ENCODE data around the gene ZG16.

ZG16 gene

DNA sequence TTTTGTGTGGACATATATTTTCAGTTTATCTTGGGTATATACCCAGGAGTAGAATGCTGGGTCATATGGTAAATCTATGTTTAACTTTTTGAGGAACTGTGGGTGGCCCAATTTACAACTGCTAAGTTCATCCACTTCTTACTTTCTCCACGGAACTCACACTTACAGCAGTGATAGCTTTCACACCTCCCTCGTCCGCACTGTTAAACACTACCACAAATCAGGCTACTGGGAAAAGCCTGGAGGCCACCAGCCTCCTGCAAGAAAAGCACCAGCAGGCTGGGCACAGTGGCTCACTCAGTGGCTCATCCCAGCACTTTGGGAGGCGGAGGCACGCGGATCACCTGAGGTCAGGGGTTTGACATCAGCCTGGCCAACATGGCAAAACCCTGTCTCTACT lies 14.7 kb upstream of the ZG16 start:
- Histone ChIP-seq H3K9me3 (ENCODE audit: insufficient read depth, low read length, severe bottlenecking) (no peaks in the 10 kb centered on the region), H2AFZ (ENCODE audit: low read depth, low read length) (no peak overlapping the region), H3K36me3 (ENCODE audit: insufficient read depth, low read length) (no peaks in the 10 kb centered on the region), H3K9ac (ENCODE audit: low read depth, low read length) (no peak overlapping the region), H3K4me2 (ENCODE audit: insufficient read depth, low read length) (no peak overlapping the region), H3K4me1 (ENCODE audit: insufficient read depth, low read length) (no peaks in the 10 kb centered on the region), H3K27ac (ENCODE audit: low read length) (no peak overlapping the region), H3K79me2 (ENCODE audit: insufficient read depth, low read length) (no peaks in the 10 kb centered on the region), H3K27me3 (ENCODE audit: insufficient read depth, low read length, poor library complexity) (no peaks in the 10 kb centered on the region), H4K20me1 (ENCODE audit: insufficient read depth, low read length) (no peaks in the 10 kb centered on the region), H3K4me3 (ENCODE audit: low read depth in 1 of 2, low read length in 2 of 2) (no peak overlapping the region)
- DNase-seq: no peak
- ATAC-seq (ENCODE audit: insufficient read depth, low read depth): no peak
- no peak for TF ChIP-seq EZH2 (IDR thresholded peaks at IDR 0.05; ENCODE audit: borderline replicate concordance, low read depth, low read length, severe bottlenecking)
- TF ChIP-seq CTCF (IDR thresholded peaks at IDR 0.05; ENCODE audit: borderline replicate concordance, extremely low read depth, low read length, poor library complexity, severe bottlenecking): no peak

- DNase-seq (no peak), ATAC-seq (ENCODE audit: insufficient read depth, low read depth) (no peak)
- no peaks in the 10 kb centered on the region for H3K27me3 ChIP-seq (ENCODE audit: insufficient read depth, low read length, poor library complexity)
- no peaks in the 10 kb centered on the region for H3K36me3 ChIP-seq (ENCODE audit: insufficient read depth, low read length)
- no peak overlapping the region for H2AFZ ChIP-seq (ENCODE audit: low read depth, low read length)
- no peak overlapping the region for H3K27ac ChIP-seq (ENCODE audit: low read length)
- no peak overlapping the region for H3K4me3 ChIP-seq (ENCODE audit: low read depth in 1 of 2, low read length in 2 of 2)
- no peaks in the 10 kb centered on the region for H4K20me1 ChIP-seq (ENCODE audit: insufficient read depth, low read length)
- no peak overlapping the region for H3K4me2 ChIP-seq (ENCODE audit: insufficient read depth, low read length)
- TF ChIP-seq EZH2 (IDR thresholded peaks at IDR 0.05; ENCODE audit: borderline replicate concordance, low read depth, low read length, severe bottlenecking) (no peak), CTCF (IDR thresholded peaks at IDR 0.05; ENCODE audit: borderline replicate concordance, extremely low read depth, low read length, poor library complexity, severe bottlenecking) (no peak)
- H3K79me2 ChIP-seq (ENCODE audit: insufficient read depth, low read length): no peaks in the 10 kb centered on the region
- no peak overlapping the region for H3K9ac ChIP-seq (ENCODE audit: low read depth, low read length)
- no peaks in the 10 kb centered on the region for H3K4me1 ChIP-seq (ENCODE audit: insufficient read depth, low read length)
- H3K9me3 ChIP-seq (ENCODE audit: insufficient read depth, low read length, severe bottlenecking): no peaks in the 10 kb centered on the region
Observed at GRCh38 chr16:29765167-29766032, 12.7 kb upstream of the ZG16 start.

DNA sequence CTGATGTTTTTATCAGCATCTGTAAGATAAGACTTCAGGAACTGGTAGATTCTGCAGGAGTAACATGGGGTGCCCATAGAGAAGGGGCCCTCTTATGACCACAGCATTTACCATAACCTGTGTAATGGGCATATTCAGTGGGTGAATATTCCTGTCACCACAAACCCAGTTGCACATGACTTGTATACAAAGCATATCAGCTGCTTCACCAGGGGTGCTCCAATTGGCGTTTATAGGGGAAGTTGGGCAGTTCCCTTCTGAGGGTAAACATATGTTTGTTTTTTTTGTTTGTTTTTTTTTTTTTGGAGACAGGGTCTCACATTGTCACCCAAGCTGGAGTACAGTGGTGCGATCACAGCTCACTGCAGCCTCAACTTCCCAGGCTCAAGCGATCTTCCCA lies 11.5 kb upstream of the ZG16 start:
- no peak overlapping the region for H3K4me2 ChIP-seq (ENCODE audit: insufficient read depth, low read length)
- no peaks in the 10 kb centered on the region for H3K79me2 ChIP-seq (ENCODE audit: insufficient read depth, low read length)
- no peak overlapping the region for H2AFZ ChIP-seq (ENCODE audit: low read depth, low read length)
- TF ChIP-seq EZH2 (IDR thresholded peaks at IDR 0.05; ENCODE audit: borderline replicate concordance, low read depth, low read length, severe bottlenecking) (no peak), CTCF (IDR thresholded peaks at IDR 0.05; ENCODE audit: borderline replicate concordance, extremely low read depth, low read length, poor library complexity, severe bottlenecking) (no peak)
- DNase-seq (no peak), ATAC-seq (ENCODE audit: insufficient read depth, low read depth) (no peak)
- no peak overlapping the region for H3K27ac ChIP-seq (ENCODE audit: low read length)
- H3K4me3 ChIP-seq (ENCODE audit: low read depth in 1 of 2, low read length in 2 of 2): no peak overlapping the region
- H3K36me3 ChIP-seq (ENCODE audit: insufficient read depth, low read length): no peaks in the 10 kb centered on the region
- no peaks in the 10 kb centered on the region for H3K27me3 ChIP-seq (ENCODE audit: insufficient read depth, low read length, poor library complexity)
- no peaks in the 10 kb centered on the region for H3K9me3 ChIP-seq (ENCODE audit: insufficient read depth, low read length, severe bottlenecking)
- H3K4me1 ChIP-seq (ENCODE audit: insufficient read depth, low read length): no peaks in the 10 kb centered on the region
- no peak overlapping the region for H3K9ac ChIP-seq (ENCODE audit: low read depth, low read length)
- no peaks in the 10 kb centered on the region for H4K20me1 ChIP-seq (ENCODE audit: insufficient read depth, low read length)

All from DND-41 (cell line).